Measurements from ENCODE around the gene PDE2A.
A peak's percentile ranks its signal among the peaks of the same experiment; 100 is the strongest.
"Not testable (repeated sequence)": the region's sequence is repeated elsewhere in the genome, so short reads cannot be mapped to it uniquely, and the experiment has no call there.

PDE2A gene

GRCh38 chr11:72573855-72574445 lies 100.3 kb downstream of the PDE2A start:
- no peak for DNase-seq

DNA sequence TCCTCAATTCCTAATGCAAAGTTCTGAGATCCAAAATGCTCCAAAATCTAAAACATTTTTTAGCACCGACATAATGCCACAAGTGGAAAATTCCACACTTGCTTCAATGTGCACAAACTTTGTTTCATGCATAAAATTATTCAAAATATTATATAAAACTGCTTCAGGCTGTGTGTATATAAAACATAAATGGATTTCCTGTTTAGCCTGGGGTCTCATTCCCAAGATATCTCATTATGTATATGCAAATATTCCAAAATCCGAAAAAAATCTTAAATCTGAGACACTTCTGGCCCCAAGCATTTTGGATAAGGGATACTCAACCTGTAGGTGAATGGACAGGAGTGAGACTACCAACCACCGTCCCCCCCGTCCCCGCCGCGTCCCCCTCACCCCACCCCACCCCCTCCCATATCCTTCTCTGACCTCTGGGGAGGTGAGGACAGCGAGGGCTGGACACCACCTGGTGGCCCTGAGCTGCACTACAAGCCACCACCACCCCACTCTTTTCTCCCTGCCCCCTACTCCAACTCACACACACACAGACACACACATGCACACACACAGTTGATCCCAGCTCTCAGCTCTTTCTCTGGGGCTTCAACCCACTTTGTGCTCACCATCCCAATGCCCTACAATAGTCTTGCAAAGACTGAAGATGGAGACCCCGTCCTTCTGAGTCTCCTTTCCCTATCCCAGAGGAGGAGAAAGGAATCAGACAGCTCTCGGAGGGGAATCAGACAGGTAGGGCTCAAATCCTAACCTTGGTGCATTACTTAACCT lies 101.0 kb downstream of the PDE2A start:
- DNase-seq: peak; percentile 90

DNA sequence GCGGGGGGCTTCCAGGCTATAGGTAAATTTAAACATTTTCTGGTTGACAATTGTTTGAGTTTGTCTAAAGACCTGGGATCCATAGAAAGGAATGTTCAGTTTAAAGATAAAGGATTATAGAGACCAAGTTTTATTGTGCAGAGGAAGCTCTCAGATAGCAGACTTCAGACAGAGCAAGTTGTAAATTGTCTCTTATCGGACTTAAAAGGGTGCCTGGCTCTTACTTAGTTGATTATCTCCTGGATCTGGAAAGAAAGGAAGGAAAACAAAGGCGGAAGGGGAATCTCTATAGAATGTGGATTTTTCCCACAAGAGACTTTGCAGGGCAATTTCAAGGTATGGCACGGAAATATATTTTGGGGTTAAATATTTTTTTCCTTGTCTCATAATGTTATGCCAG lies 101.7 kb downstream of the PDE2A start:
- not testable (repeated sequence) for DNase-seq

DNA sequence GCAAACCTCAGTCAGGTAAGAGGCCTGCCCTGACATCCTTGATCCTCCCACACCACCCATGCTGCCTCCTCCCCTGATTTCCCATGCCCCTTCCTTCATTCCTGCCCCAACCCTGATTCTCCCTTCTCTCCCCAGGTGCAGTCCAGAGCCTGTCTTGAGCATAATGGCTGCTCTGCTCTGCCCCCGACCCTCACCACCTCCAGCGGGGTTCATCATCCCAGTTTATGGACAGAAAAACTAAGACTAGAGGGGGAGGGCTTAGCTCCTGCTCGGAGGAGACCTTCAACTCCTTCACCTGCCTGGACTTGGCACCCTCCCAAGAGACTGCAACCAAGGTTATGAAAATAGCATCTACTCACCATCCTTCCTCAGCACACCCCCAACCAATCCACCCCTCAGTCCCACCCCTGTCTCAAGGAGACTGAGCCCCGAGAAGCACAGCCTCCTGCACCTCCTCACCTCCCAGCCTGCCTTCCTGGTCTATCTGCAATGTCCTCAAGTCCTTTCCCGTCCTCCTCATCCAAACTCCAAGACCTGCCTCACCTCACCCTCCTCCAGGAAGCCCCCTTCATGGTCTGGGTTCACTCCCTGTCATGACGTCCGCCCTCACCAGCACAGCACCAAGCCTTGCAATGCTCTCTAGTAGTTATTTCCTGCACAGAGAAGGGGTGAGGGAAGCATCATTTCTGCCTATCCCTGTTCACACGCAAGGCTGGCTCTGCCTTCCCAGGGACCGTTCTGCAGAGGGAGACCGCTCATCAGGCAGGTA lies 103.1 kb downstream of the PDE2A start:
- DNase-seq: no peak

DNA sequence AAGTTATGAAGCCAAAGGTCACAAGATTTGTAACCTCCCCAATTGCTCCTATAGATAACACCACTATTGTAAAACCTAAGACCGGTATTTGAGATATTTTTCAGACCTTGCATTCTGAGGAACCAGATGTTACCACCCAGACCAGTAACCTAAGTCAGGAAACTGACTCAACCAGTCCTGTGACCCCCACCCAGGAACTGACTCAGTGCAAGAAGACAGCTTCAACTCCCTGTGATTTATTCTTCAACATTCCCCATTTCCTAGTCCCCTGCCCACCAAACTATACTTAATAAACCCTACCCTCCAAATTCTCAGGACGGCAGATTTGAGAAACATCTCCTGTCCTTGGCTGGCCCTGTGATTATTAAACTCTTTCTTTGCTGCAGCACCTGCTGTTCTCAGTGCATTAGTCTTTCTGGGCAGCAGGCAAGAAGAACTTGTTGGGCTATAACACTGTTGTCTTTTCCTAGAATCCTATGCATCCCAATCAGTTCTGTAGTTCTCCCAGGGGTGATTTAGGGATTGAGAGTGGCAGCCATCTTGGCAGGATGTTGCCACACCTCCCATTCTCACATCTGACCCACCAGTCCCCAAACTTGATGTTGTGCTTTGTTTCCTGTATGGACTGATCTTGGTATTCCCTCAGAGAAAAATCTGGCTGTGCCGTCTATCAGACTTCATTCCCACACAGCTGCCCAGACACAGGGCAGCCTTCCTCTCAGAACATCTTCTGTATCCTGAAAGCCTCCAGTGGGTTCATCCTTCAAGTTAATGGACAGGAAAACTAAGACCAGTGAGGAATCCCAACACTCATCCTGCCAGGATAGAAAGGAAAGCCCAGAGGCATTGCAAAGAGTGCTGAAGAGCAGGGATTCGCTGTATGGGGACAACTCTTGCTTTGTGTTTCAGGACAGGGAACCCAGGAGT lies 104.0 kb downstream of the PDE2A start:
- DNase-seq: no peak

- DNase-seq: no peak
Observed at GRCh38 chr11:72568861-72569260, 105.4 kb downstream of the PDE2A start.

DNA sequence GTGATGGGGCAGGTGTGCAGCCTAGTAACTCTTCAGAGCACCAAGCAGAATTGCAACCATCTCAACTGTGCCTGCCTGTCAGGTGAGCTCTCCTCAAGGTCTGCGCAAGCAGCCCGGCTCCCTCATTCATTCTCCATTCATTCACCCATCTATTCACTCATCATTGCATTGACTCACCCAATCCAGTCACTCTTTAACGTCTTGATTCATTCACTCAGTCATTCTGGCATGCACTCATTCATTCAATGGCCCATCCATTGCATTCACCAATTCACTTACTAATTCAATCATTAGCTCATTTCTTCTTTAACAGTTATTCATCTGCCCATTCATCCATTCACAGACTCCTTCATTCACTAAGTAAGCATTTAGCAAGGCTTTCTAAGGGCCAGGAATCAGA lies 111.8 kb downstream of the PDE2A start:
- no peak for DNase-seq

DNA sequence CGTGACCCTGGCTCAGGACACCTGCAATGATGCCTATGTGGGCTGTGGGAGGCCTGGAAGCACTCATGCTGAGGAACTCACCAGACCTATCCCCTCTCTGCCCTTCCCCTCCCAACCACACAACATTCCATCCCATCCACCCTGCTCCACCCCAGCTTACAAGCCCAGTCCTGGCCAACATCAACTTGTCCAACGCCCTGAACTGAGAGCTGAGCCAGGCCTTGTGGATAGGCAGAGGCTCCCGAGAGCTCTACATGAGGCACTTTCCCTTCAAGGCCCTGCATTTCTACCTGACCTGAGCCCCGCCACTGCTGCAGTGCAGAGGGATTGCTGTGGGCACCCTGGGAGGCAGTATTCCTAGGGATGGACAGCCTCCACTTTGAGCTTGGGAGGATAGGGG lies 112.4 kb downstream of the PDE2A start:
- no peak for DNase-seq

DNA sequence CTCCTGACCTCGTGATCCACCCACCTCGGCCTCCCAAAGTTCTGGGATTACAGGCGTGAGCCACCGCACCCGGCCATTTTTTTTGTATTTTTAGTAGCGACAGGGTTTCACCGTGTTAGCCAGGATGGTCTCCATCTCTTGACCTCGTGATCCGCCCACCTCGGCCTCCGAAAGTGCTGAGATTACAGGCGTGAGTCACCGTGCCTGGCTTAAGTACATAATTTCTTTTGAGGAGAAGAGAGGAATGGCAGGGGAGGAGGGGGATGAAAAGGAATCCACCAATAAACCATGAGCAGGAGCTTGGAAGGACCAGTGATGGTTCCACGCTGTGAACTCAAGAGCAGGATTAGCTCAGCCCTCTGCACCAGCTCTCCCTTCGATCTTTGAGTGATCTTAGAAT lies 113.4 kb downstream of the PDE2A start:
- not testable (repeated sequence) for DNase-seq

GRCh38 chr11:72556433-72556832 lies 117.8 kb downstream of the PDE2A start:
- no peak for DNase-seq

DNA sequence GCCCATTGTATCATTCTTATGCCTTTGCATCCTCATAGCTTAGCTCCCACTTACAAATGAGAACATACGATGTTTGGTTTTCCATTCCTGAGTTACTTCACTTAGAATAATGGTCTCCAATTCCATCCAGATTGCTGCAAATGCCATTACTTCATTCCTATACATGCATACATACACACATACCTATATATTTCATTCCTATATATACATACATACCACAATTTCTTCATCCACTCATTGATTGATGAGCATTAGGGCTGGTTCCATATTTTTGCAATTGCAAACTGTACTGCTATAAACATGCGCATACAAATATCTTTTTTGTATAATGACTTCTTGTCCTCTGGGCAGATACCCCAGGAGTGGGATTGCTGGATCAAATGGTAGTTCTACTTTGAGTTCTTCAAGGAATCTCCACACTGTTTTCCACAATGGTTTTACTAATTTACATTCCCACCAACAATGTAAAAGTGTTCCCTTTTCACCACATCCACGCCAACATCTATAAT lies 119.2 kb downstream of the PDE2A start:
- not testable (repeated sequence) for DNase-seq

DNA sequence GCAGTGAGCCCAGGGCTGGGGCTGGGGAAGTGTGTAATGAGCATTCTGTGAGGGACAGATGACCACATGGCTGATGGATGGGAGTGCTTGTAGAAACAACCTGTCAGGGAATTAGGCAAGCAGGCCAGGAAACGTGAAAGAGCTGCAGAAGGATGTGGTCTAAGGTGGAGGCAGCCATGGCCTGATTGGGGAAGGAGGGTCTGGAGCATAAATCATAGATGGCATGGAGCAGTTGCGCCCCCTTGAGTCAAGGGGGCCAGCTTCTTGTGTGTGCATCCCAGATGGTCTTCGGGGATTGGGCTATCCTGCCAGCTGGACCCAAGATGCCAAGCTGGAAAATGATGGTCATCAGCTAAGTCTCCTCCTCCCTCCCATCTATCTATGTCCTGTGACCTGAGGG lies 120.5 kb downstream of the PDE2A start:
- no peak for DNase-seq

GRCh38 chr11:72552399-72552910 lies 121.8 kb downstream of the PDE2A start:
- no peak for DNase-seq

DNA sequence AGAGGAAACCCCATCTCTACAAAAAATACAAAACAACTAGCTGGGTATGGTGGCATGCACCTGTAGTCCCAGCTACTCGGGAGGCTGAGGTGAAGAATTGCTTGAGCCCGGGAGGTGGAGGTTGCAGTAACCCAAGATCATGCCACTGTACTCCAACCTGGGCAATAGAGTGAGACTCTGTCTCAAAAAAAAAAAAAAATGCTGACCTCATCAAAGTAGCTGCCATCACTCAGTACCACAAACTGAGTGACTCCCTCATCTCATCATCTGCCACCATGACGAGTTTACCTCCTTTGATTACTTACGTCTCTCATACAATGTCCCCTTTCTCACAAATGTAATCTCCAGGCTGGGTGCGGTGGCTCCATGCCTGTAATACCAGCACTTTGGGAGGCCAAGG lies 122.7 kb downstream of the PDE2A start:
- DNase-seq: no peak

GRCh38 chr11:72548463-72548862 lies 125.8 kb downstream of the PDE2A start:
- no peak for DNase-seq

DNA sequence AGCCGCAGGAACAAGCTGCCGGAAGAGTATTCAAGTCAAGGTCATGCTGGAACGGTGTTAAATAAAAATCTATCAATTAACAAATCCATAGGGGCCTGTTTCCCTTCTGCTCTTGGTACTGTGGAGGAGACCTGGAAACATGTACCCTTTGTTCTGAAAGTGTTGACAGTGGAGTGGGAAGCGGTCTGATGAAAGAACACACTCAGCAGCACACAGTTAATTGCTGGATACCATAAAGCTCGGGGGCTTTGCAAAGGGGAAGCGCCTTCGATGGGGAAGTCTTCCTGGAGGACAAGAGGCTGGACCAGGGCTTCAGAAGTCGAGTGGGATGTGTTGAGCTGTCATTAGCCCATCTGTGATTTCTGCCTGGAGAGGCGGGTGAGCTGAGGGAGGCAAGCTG lies 127.4 kb downstream of the PDE2A start:
- DNase-seq: no peak

- no peak for DNase-seq
Observed at GRCh38 chr11:72544589-72544988, 129.6 kb downstream of the PDE2A start.

- no peak for DNase-seq
Observed at GRCh38 chr11:72543849-72544542, 130.2 kb downstream of the PDE2A start.

GRCh38 chr11:72541257-72541974 lies 132.8 kb downstream of the PDE2A start:
- DNase-seq: no peak

GRCh38 chr11:72537051-72537450 lies 137.2 kb downstream of the PDE2A start:
- no peak for DNase-seq

DNA sequence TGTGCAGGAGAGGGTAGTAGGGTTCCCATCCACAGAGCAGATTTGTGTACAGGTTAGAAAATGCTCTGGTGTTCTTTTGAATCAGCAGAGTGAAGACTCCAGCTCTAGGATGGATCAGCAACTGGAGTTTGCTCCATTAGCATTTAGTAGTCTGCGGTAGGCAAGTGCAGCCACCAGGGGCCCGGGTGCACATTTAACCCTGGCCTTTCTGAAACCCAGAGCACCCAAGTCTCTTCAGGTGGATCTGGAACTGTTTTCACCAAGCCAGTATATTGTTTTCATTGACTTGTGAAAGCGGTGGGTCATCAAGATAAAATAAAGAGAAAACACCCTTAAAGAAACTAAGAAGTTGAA lies 139.1 kb downstream of the PDE2A start:
- no peak for DNase-seq

Measured in OCI-M1 (cell line).